HG02938 (cell line): ENCODE measurements around the gene MPC2.
A peak's percentile ranks its signal among the peaks of the same experiment; 100 is the strongest.

Experiments
- ATAC-seq: cut with Tn5 transposase; IDR thresholded peaks from one replicate; pipeline ENCODE4 v1.9.1; 2021; ENCODE audit warnings: mild to moderate bottlenecking, moderate library complexity; ENCODE audit not compliant: unreplicated experiment

The MPC2 gene

GRCh38 chr1:167936930-167937708, at the start of gene MPC2:
MPC2 (minus strand) TSS chr1:167937072; CDS start chr1:167935841, 1,231 bp downstream.
- peak; percentile 8 for ATAC-seq

- no peak for ATAC-seq
Observed at GRCh38 chr1:167984886-167985489, 48.1 kb upstream of the MPC2 start.

- ATAC-seq = no peak
Observed at GRCh38 chr1:167983797-167984420, 47.0 kb upstream of the MPC2 start.

GRCh38 chr1:167981933-167982332, 45.1 kb upstream of the MPC2 start:
- ATAC-seq = no peak

- no peak for ATAC-seq
Observed at GRCh38 chr1:167977245-167977644, 40.4 kb upstream of the MPC2 start.

GRCh38 chr1:167974698-167975097, 37.8 kb upstream of the MPC2 start:
- no peak for ATAC-seq

GRCh38 chr1:167973832-167974231, 37.0 kb upstream of the MPC2 start:
- no peak for ATAC-seq

GRCh38 chr1:167968569-167968968, 31.7 kb upstream of the MPC2 start:
- ATAC-seq = no peak

GRCh38 chr1:167966050-167966449, 29.2 kb upstream of the MPC2 start:
- ATAC-seq = no peak

GRCh38 chr1:167964646-167965045, 27.8 kb upstream of the MPC2 start:
- no peak for ATAC-seq

- ATAC-seq = no peak
Observed at GRCh38 chr1:167957710-167958109, 20.8 kb upstream of the MPC2 start.

GRCh38 chr1:167955915-167956314, 19.0 kb upstream of the MPC2 start:
- no peak for ATAC-seq

GRCh38 chr1:167950569-167950968, 13.7 kb upstream of the MPC2 start:
- no peak for ATAC-seq

- ATAC-seq = no peak
Observed at GRCh38 chr1:167949785-167950184, 12.9 kb upstream of the MPC2 start.

- no peak for ATAC-seq
Observed at GRCh38 chr1:167947733-167948132, 10.9 kb upstream of the MPC2 start.

GRCh38 chr1:167943541-167943940, 6.7 kb upstream of the MPC2 start:
- ATAC-seq = no peak

GRCh38 chr1:167940264-167940663, 3.4 kb upstream of the MPC2 start:
- no peak for ATAC-seq

GRCh38 chr1:167938080-167938636, 1.3 kb upstream of the MPC2 start:
- no peak for ATAC-seq

- no peak for ATAC-seq
Observed at GRCh38 chr1:167937709-167938010, 788 bp upstream of the MPC2 start.

- ATAC-seq = peak; percentile 70
Observed at GRCh38 chr1:167936068-167936929, 573 bp downstream of the MPC2 start, which contains the start of gene DCAF6. DCAF6 (plus strand) TSS chr1:167936683; CDS start chr1:167936912, 229 bp downstream.
